Endothelial cell of umbilical vein (primary cell): ENCODE measurements around the gene MBNL2. TPM values are rescaled to one million over a fixed set of nuclear protein-coding genes. Genes with fewer than 3 reads are reported as not detected.

ENCODE experiments used
- BruUV-seq: library from RNA; stranded (reverse); fragments of 400-500 nt; replicated peaks from 2 replicates; lab custom pipeline; 2021; lab: Mats Ljungman, UMichigan
- CTCF ChIA-PET: fragments of 300-600, 350-600 bp; sonication (Branson Sonifier 250); formaldehyde crosslinking; loops from one replicate; lab custom pipeline; 2021; ENCODE audit warnings: antibody characterized with exemption, inconsistent platforms; lab: Charles Lee
- POLR2A ChIA-PET: fragments of 300-600, 350-600 bp; sonication (Branson Sonifier 250); formaldehyde crosslinking; loops from one replicate; lab custom pipeline; 2021; ENCODE audit warnings: antibody characterized with exemption, inconsistent platforms; lab: Charles Lee
- DNase-seq: peaks from one replicate; pipeline ENCODE4 v3.0.0-alpha.2; 2011; ENCODE audit warnings: low read depth, low spot score
- FAIRE-seq: peaks from 2 replicates; lab custom pipeline; 2011; peaks lifted over from hg19 to GRCh38; lab: Jason Lieb, UNC
- H2AFZ ChIP-seq: 2 replicates; pipeline ENCODE4 v1.6.0; 2012; ENCODE audit warnings: low read depth, low read length, control low read depth, inconsistent platforms
- H3K27ac ChIP-seq: 2 replicates; pipeline ENCODE4 v1.5.1; 2011; ENCODE audit warnings: low read depth, mild to moderate bottlenecking, control low read depth, low read length, moderate library complexity; ENCODE audit not compliant: insufficient read depth
- H3K27me3 ChIP-seq, 2 experiments: 2 replicates each; pipeline versions ENCODE4 v1.6.0 to v1.6.1; 2011; ENCODE audit warnings: low read length in 2 of 2, mixed read lengths in 1 of 2; ENCODE audit not compliant: control insufficient read depth in 2 of 2, insufficient read depth in 2 of 2
- H3K36me3 ChIP-seq, 2 experiments: 2 replicates in 1 of 2; 3 replicates in 1 of 2; pipeline ENCODE4 v1.5.1; 2011; ENCODE audit warnings: low read length in 2 of 2, mild to moderate bottlenecking in 1 of 2, moderate library complexity in 1 of 2; ENCODE audit not compliant: control insufficient read depth in 2 of 2, insufficient read depth in 2 of 2; ENCODE audit errors: extremely low read depth in 1 of 2
- H3K4me1 ChIP-seq: 3 replicates; pipeline ENCODE4 v1.5.1; 2011; ENCODE audit warnings: mild to moderate bottlenecking, low read length; ENCODE audit not compliant: control insufficient read depth, insufficient read depth; ENCODE audit errors: extremely low read depth
- H3K4me2 ChIP-seq: 2 replicates; pipeline ENCODE4 v1.6.1; 2011; ENCODE audit warnings: low read length, control low read depth, mixed read lengths; ENCODE audit not compliant: insufficient read depth
- H3K4me3 ChIP-seq, 3 experiments: fragments of 200-600 bp in 1 of 3; sonication (generic), shearing (Covaris generic) in 1 of 3; replicated peaks in 1 of 3; 2 replicates each; pipeline ENCODE4 v1.5.1; 2011 to 2016; ENCODE audit warnings: control low read depth in 3 of 3, low read length in 3 of 3, mild to moderate bottlenecking in 2 of 3, inconsistent platforms in 1 of 3, low read depth in 1 of 3, moderate library complexity in 1 of 3; ENCODE audit not compliant: insufficient read depth in 1 of 3
- H3K79me2 ChIP-seq: 2 replicates; pipeline ENCODE4 v1.6.0; 2012; ENCODE audit warnings: low read length, inconsistent platforms; ENCODE audit not compliant: control insufficient read depth, insufficient read depth
- H3K9ac ChIP-seq: replicated peaks from 2 replicates; pipeline ENCODE3; 2011; ENCODE audit warnings: low read length, control low read depth; ENCODE audit not compliant: insufficient read depth; ENCODE audit errors: extremely low read depth
- H3K9me1 ChIP-seq: replicated peaks from 3 replicates; pipeline ENCODE4 v1.6.0; 2011; ENCODE audit warnings: mild to moderate bottlenecking, low read length; ENCODE audit not compliant: control insufficient read depth, insufficient read depth; ENCODE audit errors: extremely low read depth
- H3K9me3 ChIP-seq: replicated peaks from 2 replicates; pipeline ENCODE4 v1.5.1; 2012; ENCODE audit warnings: low read length, inconsistent platforms; ENCODE audit not compliant: control insufficient read depth, insufficient read depth
- H4K20me1 ChIP-seq: replicated peaks from 2 replicates; pipeline ENCODE3; 2011; ENCODE audit warnings: mild to moderate bottlenecking, low read length; ENCODE audit not compliant: control insufficient read depth, insufficient read depth; ENCODE audit errors: extremely low read depth
- CTCF ChIP-seq, 2 donors: IDR thresholded peaks; 1 replicate in 1 of 2; 2 replicates in 1 of 2; pipeline ENCODE4 v1.5.1; 2011; ENCODE audit warnings: low read length in 2 of 2, mild to moderate bottlenecking in 2 of 2, moderate library complexity in 2 of 2, control low read depth in 1 of 2, inconsistent platforms in 1 of 2, low read depth in 1 of 2; ENCODE audit not compliant: insufficient read depth in 1 of 2; ENCODE audit errors: extremely low read depth in 1 of 2
- EZH2 ChIP-seq: IDR thresholded peaks from 2 replicates; pipeline ENCODE4 v1.6.1; 2012; ENCODE audit warnings: borderline replicate concordance, low read depth, mild to moderate bottlenecking, moderate library complexity, low read length, inconsistent platforms; ENCODE audit not compliant: severe bottlenecking
- FOS ChIP-seq: IDR thresholded peaks from 2 replicates; pipeline ENCODE4 v1.6.1; 2011; ENCODE audit warnings: mild to moderate bottlenecking, low read length, moderate library complexity, borderline replicate concordance; ENCODE audit not compliant: insufficient read depth
- GATA2 ChIP-seq: IDR thresholded peaks from 2 replicates; pipeline ENCODE4 v1.7.0; 2011; ENCODE audit warnings: low read depth, mild to moderate bottlenecking, moderate library complexity, mixed read lengths, low read length; ENCODE audit not compliant: insufficient read length, insufficient read depth
- JUN ChIP-seq: IDR thresholded peaks from 2 replicates; pipeline ENCODE4 v1.6.1; 2011; ENCODE audit warnings: borderline replicate concordance, low read depth; ENCODE audit not compliant: insufficient read length, insufficient read depth
- MAX ChIP-seq: IDR thresholded peaks from 2 replicates; pipeline ENCODE4 v1.6.1; 2011; ENCODE audit not compliant: insufficient read depth, insufficient read length
- MYC ChIP-seq: IDR thresholded peaks from one replicate; pipeline ENCODE4 v1.6.1; 2011; ENCODE audit warnings: mild to moderate bottlenecking, low read depth, low read length
- POLR2A ChIP-seq: IDR thresholded peaks from 2 replicates; pipeline ENCODE4 v1.6.1; 2012; ENCODE audit warnings: low read depth, mild to moderate bottlenecking, control low read depth, low read length
- POLR2AphosphoS5 ChIP-seq: IDR thresholded peaks from 2 replicates; pipeline ENCODE4 v1.6.1; 2012; ENCODE audit warnings: low read depth, mild to moderate bottlenecking, control low read depth, low read length, moderate library complexity; ENCODE audit not compliant: insufficient read depth
- dilution Hi-C: fragments of 300-500 bp; cut with MboI; formaldehyde crosslinking; loops from one replicate; pipeline ENCODE4 v1.15.0; 2019; ENCODE audit warnings: low sequenced_read_pairs; ENCODE audit not compliant: extremely low pct_ligation_motif_present
- intact Hi-C: fragments of 100-400 bp; cut with micrococcal nuclease; formaldehyde crosslinking; loops from one replicate; pipeline ENCODE4 v1.10.0; 2022
- polyA plus RNA-seq, 4 experiments: library from polyadenylated mRNA; depleted of rRNA in 3 of 4; stranded (reverse) in 3 of 4; unstranded in 1 of 4; fragments of >200 nt; gene quantifications; 2 replicates each; pipeline versions ENCODE4 v1.2.1 to v1.2.3, GENCODE V29; 2011 to 2012; ENCODE audit warnings: missing spikeins in 1 of 4
- total RNA-seq: library from RNA; stranded (reverse); gene quantifications from 2 replicates; pipeline ENCODE4 v1.2.3, GENCODE V29; 2021

The MBNL2 gene
- total and polyA plus RNA-seq, 2 donors (not counting 3 experiments of a cell fraction or from before 2014, with no cell fraction given): 32.9 to 76.5 TPM

GRCh38 chr13:97179501-97179900, 42.6 kb upstream of the MBNL2 start:
- H2AFZ ChIP-seq: no peak overlapping the region
- ChIA-PET POLR2A (no interaction called here), CTCF (no interaction called here)
- no peaks in the 10 kb centered on the region for H3K9me3 ChIP-seq
- DNase-seq (no peak), FAIRE-seq (no peak)
- H3K27me3 ChIP-seq: peaks cover 19 to 20% of the 10 kb centered on the region in 2 experiments
- no peak overlapping the region for H3K27ac ChIP-seq
- no peaks in the 10 kb centered on the region for H4K20me1 ChIP-seq
- dilution Hi-C loops: no loop called here
- no peak overlapping the region for H3K4me2 ChIP-seq
- no peak for TF ChIP-seq MYC
- TF ChIP-seq CTCF (IDR thresholded peaks at IDR 0.05; ENCODE audit: extremely low read depth in 1 of 2, insufficient read depth in 1 of 2, low read depth in 1 of 2, low read length in 2 of 2): no peak
- TF ChIP-seq MAX: no peak
- TF ChIP-seq POLR2AphosphoS5: no peak
- no peak for TF ChIP-seq GATA2
- TF ChIP-seq EZH2: no peak
- TF ChIP-seq POLR2A: no peak
- TF ChIP-seq JUN: no peak
- no peak for TF ChIP-seq FOS
- BruUV-seq: no TSS peak
- no peaks in the 10 kb centered on the region for H3K79me2 ChIP-seq
- no peaks in the 10 kb centered on the region for H3K4me1 ChIP-seq
- no peaks in the 10 kb centered on the region for H3K36me3 ChIP-seq
- H3K9me1 ChIP-seq: no peaks in the 10 kb centered on the region
- intact Hi-C loops: no loop called here
- no peak overlapping the region for H3K4me3 ChIP-seq
- no peak overlapping the region for H3K9ac ChIP-seq
